AG04450 (cell line): ENCODE data around the gene SLC16A6. TPM values are rescaled to one million over a fixed set of nuclear protein-coding genes. Genes with fewer than 3 reads are reported as not detected.
"Not testable (repeated sequence)": the region's sequence is repeated elsewhere in the genome, so short reads cannot be mapped to it uniquely, and the experiment has no call there.

ENCODE experiments used
- CTCF ChIA-PET: fragments of 300-600, 350-600 bp; formaldehyde crosslinking; extraction: SDS; loops from one replicate; lab custom pipeline; 2022; ENCODE audit warnings: antibody characterized with exemption, inconsistent platforms; lab: Charles Lee
- POLR2A ChIA-PET: fragments of 350-600 bp; formaldehyde crosslinking; extraction: SDS; loops from one replicate; lab custom pipeline; 2021; ENCODE audit warnings: antibody characterized with exemption, inconsistent platforms; lab: Yijun Ruan, JAX
- DNase-seq: peaks from one replicate; pipeline ENCODE4 v3.0.0-alpha.2; 2011; ENCODE audit warnings: low read depth, low spot score
- H3K27ac ChIP-seq: one replicate; pipeline ENCODE4 v1.5.1; 2012; ENCODE audit warnings: low read depth, low read length, control low read depth
- H3K27me3 ChIP-seq: one replicate; pipeline ENCODE4 v1.6.0; 2012; ENCODE audit warnings: low read length; ENCODE audit not compliant: control insufficient read depth, insufficient read depth
- H3K4me3 ChIP-seq: 2 replicates; pipeline ENCODE4 v1.5.1; 2011; ENCODE audit warnings: mild to moderate bottlenecking, low read depth, low read length, control low read depth
- H3K9me3 ChIP-seq: 2 replicates; pipeline ENCODE4 v1.5.1; 2012; ENCODE audit warnings: low read length; ENCODE audit not compliant: control insufficient read depth, insufficient read depth
- polyA plus RNA-seq: library from polyadenylated mRNA; depleted of rRNA; stranded (reverse); fragments of >200 nt; gene quantifications from 2 replicates; pipeline ENCODE4 v1.2.3, GENCODE V29; 2011; rRNA removed
- TF ChIP-seq, protein P1 (sequence below): IDR thresholded peaks from 2 replicates; pipeline ENCODE4 v1.5.1; 2011; ENCODE audit warnings: low read depth, low read length, control low read depth, inconsistent platforms

SLC16A6 gene
- polyA plus RNA-seq, 1 experiment: 1.2 TPM

DNA sequence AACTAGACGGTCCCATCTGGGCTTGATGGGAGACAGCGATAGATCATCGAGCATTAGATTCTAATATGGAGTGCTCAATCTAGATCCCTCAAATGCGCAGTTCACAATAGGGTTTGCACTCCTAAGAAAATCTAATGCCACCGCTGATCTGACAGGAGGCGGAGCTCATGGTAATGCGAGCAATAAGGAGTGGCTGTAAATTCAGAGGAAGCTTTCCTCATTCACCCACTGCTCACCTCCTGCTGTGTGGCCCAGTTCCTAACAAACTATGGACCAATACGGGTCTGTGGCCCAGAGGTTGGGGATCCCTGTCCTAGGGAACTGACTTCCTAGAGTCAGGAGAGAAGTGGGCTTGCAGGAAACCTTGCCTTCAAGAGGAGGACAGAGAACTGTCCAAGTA lies 68.3 kb downstream of the SLC16A6 start:
- TF ChIP-seq, protein P1, sequence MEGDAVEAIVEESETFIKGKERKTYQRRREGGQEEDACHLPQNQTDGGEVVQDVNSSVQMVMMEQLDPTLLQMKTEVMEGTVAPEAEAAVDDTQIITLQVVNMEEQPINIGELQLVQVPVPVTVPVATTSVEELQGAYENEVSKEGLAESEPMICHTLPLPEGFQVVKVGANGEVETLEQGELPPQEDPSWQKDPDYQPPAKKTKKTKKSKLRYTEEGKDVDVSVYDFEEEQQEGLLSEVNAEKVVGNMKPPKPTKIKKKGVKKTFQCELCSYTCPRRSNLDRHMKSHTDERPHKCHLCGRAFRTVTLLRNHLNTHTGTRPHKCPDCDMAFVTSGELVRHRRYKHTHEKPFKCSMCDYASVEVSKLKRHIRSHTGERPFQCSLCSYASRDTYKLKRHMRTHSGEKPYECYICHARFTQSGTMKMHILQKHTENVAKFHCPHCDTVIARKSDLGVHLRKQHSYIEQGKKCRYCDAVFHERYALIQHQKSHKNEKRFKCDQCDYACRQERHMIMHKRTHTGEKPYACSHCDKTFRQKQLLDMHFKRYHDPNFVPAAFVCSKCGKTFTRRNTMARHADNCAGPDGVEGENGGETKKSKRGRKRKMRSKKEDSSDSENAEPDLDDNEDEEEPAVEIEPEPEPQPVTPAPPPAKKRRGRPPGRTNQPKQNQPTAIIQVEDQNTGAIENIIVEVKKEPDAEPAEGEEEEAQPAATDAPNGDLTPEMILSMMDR: no peak
- H3K9me3 ChIP-seq: no peaks in the 10 kb centered on the region
- CTCF ChIA-PET: no interaction called here
- no peak overlapping the region for H3K27ac ChIP-seq
- POLR2A ChIA-PET: no interaction called here
- no peak overlapping the region for H3K4me3 ChIP-seq
- H3K27me3 ChIP-seq: no peaks in the 10 kb centered on the region
- DNase-seq: no peak

DNA sequence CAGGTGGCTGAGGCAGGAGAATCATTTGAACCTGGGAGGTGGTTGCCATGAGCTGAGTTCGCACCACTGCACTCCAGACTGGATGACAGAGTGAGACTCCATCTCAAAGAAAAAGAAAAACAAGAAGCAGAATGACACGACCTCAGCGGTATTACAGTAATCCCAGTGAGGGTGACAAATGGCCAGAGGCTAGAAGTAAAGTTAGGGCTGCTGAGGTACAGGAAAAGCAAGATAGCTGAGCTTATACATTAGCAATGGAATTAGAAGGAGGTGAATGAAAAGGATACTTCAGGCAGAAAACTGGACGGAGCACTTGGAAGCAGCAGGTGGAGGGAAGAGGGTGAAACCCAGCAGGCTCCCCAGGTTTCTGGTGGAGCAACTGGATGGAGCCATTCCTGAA lies 69.1 kb downstream of the SLC16A6 start:
- Histone ChIP-seq H3K27me3 (no peaks in the 10 kb centered on the region), H3K9me3 (no peaks in the 10 kb centered on the region), H3K4me3 (no peak overlapping the region), H3K27ac (no peak overlapping the region)
- TF ChIP-seq, protein P1: no peak
- POLR2A ChIA-PET: no interaction called here
- CTCF ChIA-PET: no interaction called here
- no peak for DNase-seq

DNA sequence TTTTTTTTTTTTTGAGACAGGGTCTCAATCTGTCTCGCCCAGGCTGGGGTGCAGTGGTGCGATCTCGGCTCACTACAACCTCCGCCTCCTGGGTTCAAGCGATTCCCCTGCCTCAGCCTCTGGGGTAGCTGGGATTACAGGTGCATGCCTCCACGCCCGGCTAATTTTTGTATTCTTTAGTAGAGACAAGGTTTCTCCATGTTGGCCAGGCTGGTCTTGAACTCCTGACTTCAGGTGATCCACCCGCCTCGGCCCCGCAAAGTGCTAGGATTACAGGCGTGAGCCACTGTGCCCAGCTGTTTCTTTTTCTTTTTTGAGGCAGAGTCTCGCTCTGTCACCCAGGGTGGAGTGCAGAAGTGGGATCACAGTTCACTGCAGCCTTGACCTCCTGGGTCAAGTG lies 70.1 kb downstream of the SLC16A6 start:
- H3K4me3 ChIP-seq, POLR2A ChIA-PET, CTCF ChIA-PET, H3K27ac ChIP-seq, H3K9me3 ChIP-seq, DNase-seq, H3K27me3 ChIP-seq: not testable (repeated sequence)

DNA sequence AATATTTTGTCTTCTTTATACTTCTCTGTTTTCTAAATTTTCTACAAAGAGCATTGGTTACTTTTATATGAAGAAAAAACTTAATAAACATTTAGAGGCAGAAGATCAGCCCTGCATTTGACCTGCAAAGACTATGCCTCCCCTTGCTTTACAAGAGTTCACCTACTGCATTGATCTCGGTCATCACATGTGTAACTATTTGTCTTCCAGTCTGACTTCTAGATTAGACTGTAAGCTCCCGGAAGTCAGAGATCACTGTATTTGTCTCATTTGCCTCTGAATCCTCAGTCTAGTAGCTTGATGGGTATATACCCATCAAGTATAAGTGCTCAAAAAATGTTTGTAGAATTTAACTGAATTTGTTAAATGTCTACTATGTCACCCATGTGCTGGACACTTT lies 70.7 kb downstream of the SLC16A6 start:
- DNase-seq, H3K4me3 ChIP-seq, POLR2A ChIA-PET, H3K9me3 ChIP-seq, CTCF ChIA-PET, H3K27ac ChIP-seq, H3K27me3 ChIP-seq: not testable (repeated sequence)

DNA sequence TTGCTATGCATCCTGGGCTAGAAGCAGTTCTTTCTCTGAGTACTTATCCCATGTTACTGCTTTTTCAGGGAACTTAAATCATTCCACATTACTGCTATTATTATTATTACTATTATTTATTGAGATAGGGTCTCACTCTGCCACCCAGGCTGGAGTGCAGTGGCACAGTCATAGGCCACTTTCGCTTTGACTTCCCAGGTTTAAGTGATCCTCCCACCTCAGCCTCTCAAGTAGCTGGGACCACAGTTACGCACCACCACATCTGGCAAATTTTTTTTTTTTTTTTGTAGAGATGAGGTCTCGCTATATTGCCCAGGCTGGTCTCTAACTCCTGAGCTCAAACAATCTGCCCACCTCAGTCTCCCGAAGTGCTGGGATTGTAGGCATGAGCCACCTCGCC lies 71.5 kb downstream of the SLC16A6 start:
- H3K9me3 ChIP-seq, H3K27ac ChIP-seq, H3K4me3 ChIP-seq, H3K27me3 ChIP-seq, POLR2A ChIA-PET, CTCF ChIA-PET, DNase-seq: not testable (repeated sequence)

Other genes with a start within 250 kb of the SLC16A6 start
- gene AMZ2, start 43.1 kb downstream of the SLC16A6 start, polyA plus RNA-seq: 89.8 and 112 TPM in 2 replicates
- 1.8 and 1.9 TPM in 2 replicates for gene ARSG, start 368 bp upstream of the SLC16A6 start, polyA plus RNA-seq
- 121 and 125 TPM in 2 replicates for gene WIPI1, start 166.4 kb upstream of the SLC16A6 start, polyA plus RNA-seq
- gene PRKAR1A, start 221.3 kb upstream of the SLC16A6 start, polyA plus RNA-seq: 238 and 282 TPM in 2 replicates